Sigmoid colon (tissue), 7 donors: ENCODE data around the gene LTBP3. TPM values are rescaled to one million over a fixed set of nuclear protein-coding genes. Genes with fewer than 3 reads are reported as not detected.

Experiments
- DNase-seq: peaks from one replicate; pipeline ENCODE4 v3.0.0-alpha.2; 2019
- H3K27ac ChIP-seq, 4 donors: fragments of 200-600 bp; sonication (generic); one replicate each; pipeline ENCODE4 v1.5.1; 2016 to 2019; ENCODE audit warnings: mild to moderate bottlenecking in 1 of 4
- H3K27me3 ChIP-seq, 3 donors: fragments of 200-600 bp; sonication (generic); one replicate each; pipeline ENCODE4 v1.5.1; 2019; ENCODE audit warnings: mild to moderate bottlenecking in 1 of 3
- H3K36me3 ChIP-seq, 4 donors: fragments of 200-600 bp; sonication (generic); one replicate each; pipeline ENCODE4 v1.5.1; 2016 to 2019
- H3K4me1 ChIP-seq, 4 donors: fragments of 200-600 bp; sonication (generic); one replicate each; pipeline ENCODE4 v1.5.1; 2017 to 2019
- H3K4me3 ChIP-seq, 4 donors: fragments of 200-600 bp; sonication (generic); one replicate each; pipeline ENCODE4 v1.5.1; 2017 to 2019; ENCODE audit warnings: mild to moderate bottlenecking in 2 of 4, moderate library complexity in 1 of 4
- H3K9me3 ChIP-seq, 4 donors: fragments of 200-600 bp in 3 of 4; sonication (generic) in 3 of 4; one replicate each; pipeline versions ENCODE4 v1.5.1 to v1.6.1; 2013 to 2019
- EP300 ChIP-seq, 4 donors: sonication (generic); formaldehyde crosslinking; IDR thresholded peaks; one replicate each; pipeline ENCODE4 v1.6.1; 2017; ENCODE audit warnings: antibody characterized with exemption in 4 of 4
- POLR2A ChIP-seq, 2 donors: fragments of 450-650 bp; IDR thresholded peaks; one replicate each; pipeline ENCODE4 v1.6.1; 2016; ENCODE audit warnings: antibody characterized with exemption in 2 of 2, mild to moderate bottlenecking in 2 of 2, moderate library complexity in 2 of 2
- POLR2AphosphoS5 ChIP-seq, 4 donors: sonication (generic); formaldehyde crosslinking; IDR thresholded peaks; one replicate each; pipeline ENCODE4 v1.6.1; 2017; ENCODE audit warnings: antibody characterized with exemption in 4 of 4
- WGBS, 2 donors: extraction: QIAGEN DNeasy Blood & Tissue Kit; methylation state at CpG; one replicate each; pipeline ENCODE4 v1.1.7; 2013; 5-methylcytosine and 5-hydroxymethylcytosine counted together
- intact Hi-C: fragments of 100-400 bp; cut with DNase I; formaldehyde crosslinking; loops from one replicate; pipeline ENCODE4 v1.15.1; 2023
- polyA plus RNA-seq, 3 donors: library from polyadenylated mRNA; stranded (reverse); fragments of 200-250 nt; gene quantifications; one replicate each; pipeline ENCODE4 v1.2.3, GENCODE V29; 2013
- total RNA-seq, 4 donors: library from RNA; depleted of rRNA; stranded (reverse); fragments of >200 nt; gene quantifications; one replicate each; pipeline ENCODE4 v1.1.0, GENCODE V29; 2016
- TF ChIP-seq, protein P1 (sequence below), 4 experiments: fragments of 450-650 bp in 3 of 4; fragments of 200-600 bp in 1 of 4; IDR thresholded peaks; one replicate each; pipeline ENCODE4 v1.5.1; 2016 to 2019; ENCODE audit warnings: antibody characterized with exemption in 4 of 4, mild to moderate bottlenecking in 3 of 4, moderate library complexity in 2 of 4
- donor health status: healthy with polysubstance abuse.
- donor health status: Bipolar disorder and iron deficiency.
- donor health status: healthy.

Gene LTBP3
- total and polyA plus RNA-seq, 7 donors, result 3.9 to 268 (median 79.6) TPM

DNA sequence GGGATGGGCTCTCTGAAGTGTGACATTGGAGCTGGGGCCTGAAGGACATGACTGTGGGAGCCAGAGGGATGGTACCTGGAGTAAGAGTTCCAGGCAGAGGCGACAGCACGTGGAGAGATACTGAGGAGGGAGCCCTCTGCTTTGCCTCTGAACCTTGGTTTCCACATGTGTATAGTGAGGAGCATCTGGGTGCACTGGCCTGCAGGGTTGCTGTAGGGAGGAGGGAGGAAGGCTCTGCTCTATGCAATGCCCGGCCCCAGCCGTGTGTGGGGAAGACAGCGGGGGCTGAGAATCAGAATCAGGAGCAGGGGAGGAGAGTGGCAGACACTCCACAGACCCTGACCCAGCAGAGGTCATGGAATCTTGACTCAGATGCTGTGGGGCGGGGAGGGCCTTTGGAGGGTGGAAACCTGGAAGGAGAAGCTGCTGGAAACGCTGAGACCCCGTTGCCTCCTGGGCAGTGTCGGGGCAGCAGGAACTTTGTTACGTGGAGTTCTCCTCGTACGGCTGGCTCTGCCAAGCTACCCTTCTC is 29.3 kb downstream of the LTBP3 start:
- no peak overlapping the region for H3K4me3 ChIP-seq
- DNase-seq, result no peak
- no peaks in the 10 kb centered on the region for H3K27me3 ChIP-seq
- H3K27ac ChIP-seq, result no peak overlapping the region
- intact Hi-C loops, result no loop called here
- H3K9me3 ChIP-seq, result no peaks in the 10 kb centered on the region
- 94 to 96% methylated on average over 12 of the region's 12 CpGs for WGBS, 2 donors
- H3K4me1 ChIP-seq, result peaks cover 0 to 26% (median 22%) of the 10 kb centered on the region in 4 donors
- TF ChIP-seq POLR2A (IDR thresholded peaks at IDR 0.05) (no peak), EP300 (IDR thresholded peaks at IDR 0.05) (no peak), POLR2AphosphoS5 (IDR thresholded peaks at IDR 0.05) (no peak)
- TF ChIP-seq, protein P1, sequence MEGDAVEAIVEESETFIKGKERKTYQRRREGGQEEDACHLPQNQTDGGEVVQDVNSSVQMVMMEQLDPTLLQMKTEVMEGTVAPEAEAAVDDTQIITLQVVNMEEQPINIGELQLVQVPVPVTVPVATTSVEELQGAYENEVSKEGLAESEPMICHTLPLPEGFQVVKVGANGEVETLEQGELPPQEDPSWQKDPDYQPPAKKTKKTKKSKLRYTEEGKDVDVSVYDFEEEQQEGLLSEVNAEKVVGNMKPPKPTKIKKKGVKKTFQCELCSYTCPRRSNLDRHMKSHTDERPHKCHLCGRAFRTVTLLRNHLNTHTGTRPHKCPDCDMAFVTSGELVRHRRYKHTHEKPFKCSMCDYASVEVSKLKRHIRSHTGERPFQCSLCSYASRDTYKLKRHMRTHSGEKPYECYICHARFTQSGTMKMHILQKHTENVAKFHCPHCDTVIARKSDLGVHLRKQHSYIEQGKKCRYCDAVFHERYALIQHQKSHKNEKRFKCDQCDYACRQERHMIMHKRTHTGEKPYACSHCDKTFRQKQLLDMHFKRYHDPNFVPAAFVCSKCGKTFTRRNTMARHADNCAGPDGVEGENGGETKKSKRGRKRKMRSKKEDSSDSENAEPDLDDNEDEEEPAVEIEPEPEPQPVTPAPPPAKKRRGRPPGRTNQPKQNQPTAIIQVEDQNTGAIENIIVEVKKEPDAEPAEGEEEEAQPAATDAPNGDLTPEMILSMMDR (IDR thresholded peaks at IDR 0.05), result no peak
- peaks cover 30 to 76% (median 40%) of the 10 kb centered on the region in 4 donors for H3K36me3 ChIP-seq

DNA sequence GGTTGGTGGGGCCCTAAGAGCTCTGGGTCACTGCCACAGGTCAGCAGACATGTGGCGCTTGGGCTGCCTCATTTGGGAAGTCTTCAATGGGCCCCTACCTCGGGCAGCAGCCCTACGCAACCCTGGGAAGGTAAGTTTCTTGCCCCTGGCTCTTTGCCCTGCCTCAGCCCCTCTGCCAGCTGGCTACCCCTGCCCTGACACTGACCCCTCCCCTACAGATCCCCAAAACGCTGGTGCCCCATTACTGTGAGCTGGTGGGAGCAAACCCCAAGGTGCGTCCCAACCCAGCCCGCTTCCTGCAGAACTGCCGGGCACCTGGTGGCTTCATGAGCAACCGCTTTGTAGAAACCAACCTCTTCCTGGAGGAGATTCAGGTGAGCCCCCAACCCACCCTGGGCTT is 31.4 kb downstream of the LTBP3 start:
- H3K9me3 ChIP-seq, result no peaks in the 10 kb centered on the region
- H3K27me3 ChIP-seq, result no peaks in the 10 kb centered on the region
- WGBS, 2 donors, result 96% methylated on average over 8 of the region's 8 CpGs
- H3K4me3 ChIP-seq, result no peak overlapping the region
- no peak overlapping the region for H3K27ac ChIP-seq
- intact Hi-C loops, result no loop called here
- no peak for DNase-seq
- peaks cover 17 to 55% (median 26%) of the 10 kb centered on the region in 4 donors for H3K36me3 ChIP-seq
- TF ChIP-seq, protein P1 (IDR thresholded peaks at IDR 0.05), result no peak
- peaks cover 0 to 29% (median 25%) of the 10 kb centered on the region in 4 donors for H3K4me1 ChIP-seq

DNA sequence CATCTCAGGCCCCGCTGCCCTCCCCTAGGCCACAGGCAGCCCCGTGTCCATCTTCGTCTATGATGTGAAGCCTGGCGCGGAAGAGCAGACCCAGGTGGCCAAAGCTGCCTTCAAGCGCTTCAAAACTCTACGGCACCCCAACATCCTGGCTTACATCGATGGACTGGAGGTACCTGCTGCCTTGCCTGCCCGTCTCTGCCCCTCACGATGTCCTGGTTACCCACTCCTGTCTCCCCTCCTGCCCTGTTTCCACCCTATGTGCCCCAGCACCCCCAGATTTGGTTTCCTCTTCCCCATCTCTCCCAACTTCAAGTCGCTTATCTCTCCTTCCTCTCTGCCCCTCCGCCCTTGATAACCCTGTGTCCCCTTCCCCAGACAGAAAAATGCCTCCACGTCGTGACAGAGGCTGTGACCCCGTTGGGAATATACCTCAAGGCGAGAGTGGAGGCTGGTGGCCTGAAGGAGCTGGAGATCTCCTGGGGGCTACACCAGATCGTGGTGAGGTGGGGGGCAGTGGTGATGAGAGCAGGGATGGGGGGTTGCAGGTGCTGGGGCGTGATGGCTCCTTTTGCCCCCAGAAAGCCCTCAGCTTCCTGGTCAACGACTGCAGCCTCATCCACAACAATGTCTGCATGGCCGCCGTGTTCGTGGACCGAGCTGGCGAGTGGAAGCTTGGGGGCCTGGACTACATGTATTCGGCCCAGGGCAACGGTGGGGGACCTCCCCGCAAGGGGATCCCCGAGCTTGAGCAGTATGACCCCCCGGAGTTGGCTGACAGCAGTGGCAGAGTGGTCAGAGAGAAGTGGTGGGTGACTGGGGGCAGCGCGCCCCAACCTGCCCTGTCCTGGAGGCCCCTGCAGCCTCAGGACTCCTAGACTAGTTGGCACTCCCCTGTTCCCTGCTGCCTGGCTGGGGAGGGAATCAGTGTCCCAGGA is 32.3 kb downstream of the LTBP3 start:
- intact Hi-C loops, result no loop called here
- 50% methylated on average over 31 of the region's 31 CpGs for WGBS, 2 donors
- no peak for TF ChIP-seq POLR2A (IDR thresholded peaks at IDR 0.05)
- TF ChIP-seq, protein P1 (IDR thresholded peaks at IDR 0.05), result no peak
- no peak for TF ChIP-seq POLR2AphosphoS5 (IDR thresholded peaks at IDR 0.05)
- TF ChIP-seq EP300 (IDR thresholded peaks at IDR 0.05), result no peak
- no peak for DNase-seq
- H3K4me1 ChIP-seq, result peaks cover 0 to 29% (median 25%) of the 10 kb centered on the region in 4 donors
- H3K27ac ChIP-seq, result peak overlapping the region; percentile 91 to 97 (median 94)
- no peaks in the 10 kb centered on the region for H3K9me3 ChIP-seq
- H3K27me3 ChIP-seq, result no peaks in the 10 kb centered on the region
- H3K4me3 ChIP-seq, result peak overlapping the region; percentile 88 to 100 (median 92)
- peaks cover 7 to 45% (median 16%) of the 10 kb centered on the region in 4 donors for H3K36me3 ChIP-seq

DNA sequence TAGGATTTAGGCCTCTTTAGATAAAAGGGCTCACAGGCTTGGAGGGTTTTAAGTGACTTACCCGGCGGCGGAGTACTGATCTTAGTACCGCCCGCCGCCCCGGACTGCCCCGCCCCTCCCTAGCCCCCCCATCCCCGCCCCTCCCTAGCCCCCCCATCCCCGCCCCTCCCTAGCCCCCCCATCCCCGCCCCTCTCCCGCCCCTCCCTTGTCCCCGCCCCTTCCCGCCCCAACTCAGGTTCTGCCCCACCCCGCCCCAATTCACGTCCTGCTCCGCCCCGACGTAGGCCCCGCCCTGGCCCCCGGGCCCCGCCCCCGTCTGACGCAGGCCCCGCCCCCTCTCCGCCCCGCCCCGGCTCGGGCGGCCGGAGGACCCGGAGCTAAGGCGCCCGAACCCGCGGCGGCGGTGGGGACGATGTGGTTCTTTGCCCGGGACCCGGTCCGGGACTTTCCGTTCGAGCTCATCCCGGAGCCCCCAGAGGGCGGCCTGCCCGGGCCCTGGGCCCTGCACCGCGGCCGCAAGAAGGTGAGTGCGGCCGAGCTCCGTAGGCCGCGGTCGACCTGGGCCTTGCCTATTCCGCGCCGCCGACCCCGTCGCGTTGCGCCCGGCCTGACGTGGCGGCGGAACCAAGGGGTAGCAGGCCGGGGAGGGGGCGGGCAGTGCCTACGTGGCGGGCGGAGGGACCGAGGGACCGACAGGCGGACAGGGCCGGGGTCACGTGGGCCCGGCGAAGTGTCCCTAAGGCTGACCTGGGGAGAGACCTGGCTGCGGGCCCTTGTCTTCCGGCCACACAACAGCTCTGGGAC is 33.2 kb downstream of the LTBP3 start, which contains the start of gene SCYL1:
TSS of gene SCYL1 (plus strand) at position 343 of the 805 bp plus-strand sequence. CDS start at position 414, 71 bp downstream.
- Histone ChIP-seq H3K27me3 (no peaks in the 10 kb centered on the region), H3K27ac (peak within 1 kb of the TSS; percentile 91 to 97 (median 94)), H3K36me3 (peaks cover 0 to 37% (median 8%) of the 10 kb centered on the region in 4 donors), H3K4me1 (peaks cover 0 to 29% (median 25%) of the 10 kb centered on the region in 4 donors), H3K9me3 (no peaks in the 10 kb centered on the region), H3K4me3 (peak within 1 kb of the TSS; percentile 88 to 100 (median 92))
- peak; percentile 49 to 61 for TF ChIP-seq POLR2A (IDR thresholded peaks at IDR 0.05)
- TF ChIP-seq EP300 (IDR thresholded peaks at IDR 0.05), result no peak
- TF ChIP-seq POLR2AphosphoS5 (IDR thresholded peaks at IDR 0.05), result peak; percentile 77 to 93 (median 86)
- intact Hi-C loops, result loop anchor here (5.0 kb wide), 1 partner anchor 168 kb away; no protein-coding TSS in a partner anchor
- 1% methylated on average over 77 to 79 of the region's 82 CpGs for WGBS, 2 donors
- DNase-seq, result peak; percentile 93
